MCF 10A (cell line): ENCODE measurements around the gene XYLT1. TPM values are rescaled to one million over a fixed set of nuclear protein-coding genes. Genes with fewer than 3 reads are reported as not detected.

ENCODE experiments used
- BruUV-seq: library from RNA; stranded (reverse); fragments of 400-500 nt; replicated peaks from 2 replicates; lab custom pipeline; 2021; lab: Mats Ljungman, UMichigan
- CTCF ChIA-PET: fragments of 300-600 bp; sonication (Branson Sonifier 250); formaldehyde crosslinking; extraction: SDS; loops from one replicate; lab custom pipeline; 2021; ENCODE audit warnings: antibody characterized with exemption, inconsistent platforms; lab: Yijun Ruan, JAX
- POLR2A ChIA-PET: fragments of 300-600, 350-650 bp; sonication (Branson Sonifier 250); formaldehyde crosslinking; extraction: SDS; loops from one replicate; lab custom pipeline; 2020; ENCODE audit warnings: antibody characterized with exemption, inconsistent platforms; lab: Yijun Ruan, JAX
- DNase-seq: peaks from one replicate; pipeline ENCODE4 v3.0.0-alpha.2; 2018; ENCODE audit not compliant: unreplicated experiment
- H3K27ac Mint-ChIP-seq: one replicate; pipeline ENCODE4 v1.8.0; 2022; ENCODE audit warnings: mild to moderate bottlenecking, low read depth, mixed read lengths; ENCODE audit not compliant: unreplicated experiment
- H3K27me3 Mint-ChIP-seq: one replicate; pipeline ENCODE4 v1.8.0; 2022; ENCODE audit warnings: mixed read lengths; ENCODE audit not compliant: insufficient read depth, unreplicated experiment
- H3K36me3 Mint-ChIP-seq: one replicate; pipeline ENCODE4 v1.8.0; 2022; ENCODE audit warnings: mild to moderate bottlenecking, moderate library complexity, mixed read lengths; ENCODE audit not compliant: insufficient read depth, unreplicated experiment
- H3K4me1 Mint-ChIP-seq: one replicate; pipeline ENCODE4 v1.8.0; 2022; ENCODE audit warnings: mixed read lengths; ENCODE audit not compliant: insufficient read depth, unreplicated experiment
- H3K4me3 Mint-ChIP-seq: one replicate; pipeline ENCODE4 v1.8.0; 2022; ENCODE audit warnings: mild to moderate bottlenecking, moderate library complexity, mixed read lengths; ENCODE audit not compliant: unreplicated experiment
- H3K9me3 Mint-ChIP-seq: one replicate; pipeline ENCODE4 v1.8.0; 2022; ENCODE audit warnings: mixed read lengths; ENCODE audit not compliant: unreplicated experiment
- intact Hi-C: fragments of 100-400 bp; cut with micrococcal nuclease; formaldehyde crosslinking; loops from 2 replicates; pipeline ENCODE4 v1.14.1; 2022
- total RNA-seq: library from RNA; stranded (reverse); gene quantifications from 2 replicates; pipeline ENCODE4 v1.2.3, GENCODE V29; 2022
- TF ChIP-seq, protein P1 (sequence below): fragments of 200-600 bp; IDR thresholded peaks from one replicate; pipeline ENCODE4 v1.8.0; 2022; ENCODE audit warnings: antibody characterized with exemption, mild to moderate bottlenecking; ENCODE audit not compliant: unreplicated experiment

Gene XYLT1
- total RNA-seq, 1 experiment from 2014 or later, result not detected

DNA sequence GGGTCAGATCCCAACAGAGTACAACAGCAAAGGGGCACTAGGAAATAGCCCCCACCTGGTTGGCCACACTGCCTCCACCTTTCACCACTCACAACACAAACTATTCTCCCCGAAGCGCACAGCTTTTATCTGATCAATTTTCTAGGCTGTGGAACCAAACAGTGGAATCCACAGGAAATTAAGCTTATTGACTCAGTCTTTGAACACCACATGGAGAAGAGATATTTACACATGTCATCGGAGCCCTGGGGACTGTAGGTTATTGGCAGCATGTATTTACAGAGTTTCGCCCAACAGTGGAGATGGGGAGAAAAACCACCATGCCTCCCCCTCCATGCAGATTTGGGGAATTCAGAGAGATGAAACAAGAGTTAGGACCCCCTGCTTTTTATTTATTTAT is 154.8 kb downstream of the XYLT1 start:
- ChIA-PET POLR2A (no interaction called here), CTCF (no interaction called here)
- Mint-ChIP-seq H3K9me3 (peaks cover 33% of the 10 kb centered on the region), H3K36me3 (no peaks in the 10 kb centered on the region), H3K4me3 (no peak overlapping the region), H3K27ac (no peak overlapping the region), H3K27me3 (no peaks in the 10 kb centered on the region), H3K4me1 (no peaks in the 10 kb centered on the region)
- TF ChIP-seq, protein P1, sequence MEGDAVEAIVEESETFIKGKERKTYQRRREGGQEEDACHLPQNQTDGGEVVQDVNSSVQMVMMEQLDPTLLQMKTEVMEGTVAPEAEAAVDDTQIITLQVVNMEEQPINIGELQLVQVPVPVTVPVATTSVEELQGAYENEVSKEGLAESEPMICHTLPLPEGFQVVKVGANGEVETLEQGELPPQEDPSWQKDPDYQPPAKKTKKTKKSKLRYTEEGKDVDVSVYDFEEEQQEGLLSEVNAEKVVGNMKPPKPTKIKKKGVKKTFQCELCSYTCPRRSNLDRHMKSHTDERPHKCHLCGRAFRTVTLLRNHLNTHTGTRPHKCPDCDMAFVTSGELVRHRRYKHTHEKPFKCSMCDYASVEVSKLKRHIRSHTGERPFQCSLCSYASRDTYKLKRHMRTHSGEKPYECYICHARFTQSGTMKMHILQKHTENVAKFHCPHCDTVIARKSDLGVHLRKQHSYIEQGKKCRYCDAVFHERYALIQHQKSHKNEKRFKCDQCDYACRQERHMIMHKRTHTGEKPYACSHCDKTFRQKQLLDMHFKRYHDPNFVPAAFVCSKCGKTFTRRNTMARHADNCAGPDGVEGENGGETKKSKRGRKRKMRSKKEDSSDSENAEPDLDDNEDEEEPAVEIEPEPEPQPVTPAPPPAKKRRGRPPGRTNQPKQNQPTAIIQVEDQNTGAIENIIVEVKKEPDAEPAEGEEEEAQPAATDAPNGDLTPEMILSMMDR, result no peak
- intact Hi-C loops, result no loop called here
- BruUV-seq, result no TSS peak
- DNase-seq, result no peak

- ChIA-PET POLR2A (no interaction called here), CTCF (no interaction called here)
- Mint-ChIP-seq H3K4me3 (no peak overlapping the region), H3K27me3 (no peaks in the 10 kb centered on the region), H3K4me1 (no peaks in the 10 kb centered on the region), H3K36me3 (no peaks in the 10 kb centered on the region), H3K27ac (no peak overlapping the region), H3K9me3 (peaks cover 35% of the 10 kb centered on the region)
- no peak for DNase-seq
- BruUV-seq, result no TSS peak
- TF ChIP-seq, protein P1, result no peak
- intact Hi-C loops, result no loop called here
These were observed 156.8 kb downstream of the XYLT1 start for GRCh38 chr16:17313793-17314547.

GRCh38 chr16:17313085-17313611 is 157.6 kb downstream of the XYLT1 start:
- no peaks in the 10 kb centered on the region for H3K27me3 Mint-ChIP-seq
- intact Hi-C loops, result no loop called here
- CTCF ChIA-PET, result no interaction called here
- H3K9me3 Mint-ChIP-seq, result peaks cover 38% of the 10 kb centered on the region
- H3K4me1 Mint-ChIP-seq, result no peaks in the 10 kb centered on the region
- H3K36me3 Mint-ChIP-seq, result no peaks in the 10 kb centered on the region
- no TSS peak for BruUV-seq
- DNase-seq, result peak; percentile 5
- POLR2A ChIA-PET, result no interaction called here
- TF ChIP-seq, protein P1, result no peak
- no peak overlapping the region for H3K27ac Mint-ChIP-seq
- H3K4me3 Mint-ChIP-seq, result no peak overlapping the region

GRCh38 chr16:17312094-17312710 is 158.6 kb downstream of the XYLT1 start:
- Mint-ChIP-seq H3K4me1 (no peaks in the 10 kb centered on the region), H3K27ac (no peak overlapping the region), H3K9me3 (peaks cover 30% of the 10 kb centered on the region), H3K36me3 (no peaks in the 10 kb centered on the region), H3K27me3 (no peaks in the 10 kb centered on the region), H3K4me3 (no peak overlapping the region)
- CTCF ChIA-PET, result no interaction called here
- DNase-seq, result peak; percentile 57
- TF ChIP-seq, protein P1, result no peak
- intact Hi-C loops, result no loop called here
- no TSS peak for BruUV-seq
- POLR2A ChIA-PET, result no interaction called here
